HUES64 (cell line): ENCODE data around the gene ZNF280A.
"Not testable (repeated sequence)": the region's sequence is repeated elsewhere in the genome, so short reads cannot be mapped to it uniquely, and the experiment has no call there.

Experiments
- H3K27ac ChIP-seq: 2 replicates; pipeline ENCODE4 v1.7.0; 2013; ENCODE audit warnings: low read depth, low read length, inconsistent platforms
- H3K27me3 ChIP-seq: 2 replicates; pipeline ENCODE4 v1.6.1; 2013; ENCODE audit warnings: mild to moderate bottlenecking, low read length; ENCODE audit not compliant: insufficient read depth
- H3K36me3 ChIP-seq: 2 replicates; pipeline ENCODE4 v1.6.1; 2013; ENCODE audit warnings: mild to moderate bottlenecking, low read length; ENCODE audit not compliant: insufficient read depth
- H3K4me1 ChIP-seq: 2 replicates; pipeline ENCODE4 v1.6.1; 2013; ENCODE audit warnings: mild to moderate bottlenecking, low read length, moderate library complexity; ENCODE audit not compliant: insufficient read depth
- H3K4me3 ChIP-seq: 2 replicates; pipeline ENCODE4 v1.5.1; 2013; ENCODE audit warnings: mild to moderate bottlenecking, low read length, moderate library complexity
- H3K9ac ChIP-seq: 2 replicates; pipeline ENCODE4 v1.6.1; 2013; ENCODE audit warnings: mild to moderate bottlenecking, low read depth, low read length
- H3K9me3 ChIP-seq: 2 replicates; pipeline ENCODE4 v1.6.1; 2013; ENCODE audit warnings: low read depth, low read length; ENCODE audit not compliant: insufficient read depth
- WGBS: fragments of 150-250, 120-280 bp; methylation state at CpG from one replicate; pipeline ENCODE4 v1.1.7; 2013; ENCODE audit warnings: missing lambda C conversion rate; 5-methylcytosine and 5-hydroxymethylcytosine counted together

The ZNF280A gene

DNA sequence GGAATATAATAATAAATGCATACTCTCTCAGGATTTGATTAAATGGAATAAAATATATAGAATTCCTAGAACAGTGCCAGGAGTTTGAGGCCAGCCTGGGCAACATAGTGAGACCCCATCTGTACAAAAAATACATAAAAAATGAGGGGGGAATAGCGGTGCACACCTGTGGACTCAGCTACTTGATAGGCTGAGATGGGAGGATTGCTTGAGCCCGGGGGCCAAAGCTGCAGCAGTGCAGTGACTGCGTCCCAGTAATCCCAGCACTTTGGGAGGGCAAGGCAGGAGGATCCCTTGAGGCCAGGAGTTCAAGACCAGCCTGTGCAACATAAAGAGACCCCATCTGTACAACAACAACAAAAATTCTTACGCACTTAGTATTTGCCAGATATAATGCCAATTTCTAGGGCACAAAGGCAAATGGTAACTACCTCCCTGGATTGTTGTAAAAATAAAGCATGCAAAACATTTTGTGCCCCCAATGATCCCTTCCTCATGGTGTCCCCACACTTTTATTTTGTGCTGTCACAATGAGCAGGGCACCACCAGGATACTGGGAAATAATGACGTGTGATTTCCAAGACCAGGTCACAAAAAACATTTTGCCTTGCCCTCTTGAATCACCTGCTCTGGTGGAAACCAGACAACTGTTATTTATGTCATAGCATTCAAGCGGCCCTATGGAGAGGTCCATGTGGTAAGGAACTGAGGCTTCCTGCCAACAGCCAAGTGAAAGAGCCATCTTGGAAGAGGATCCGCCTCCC lies 18.3 kb upstream of the ZNF280A start:
- no peaks in the 10 kb centered on the region for H3K4me1 ChIP-seq
- H3K9me3 ChIP-seq, result no peaks in the 10 kb centered on the region
- H3K9ac ChIP-seq, result no peak overlapping the region
- H3K27ac ChIP-seq, result no peak overlapping the region
- WGBS, result 92% methylated on average over 7 of the region's 7 CpGs
- H3K27me3 ChIP-seq, result peaks cover 64% of the 10 kb centered on the region
- no peaks in the 10 kb centered on the region for H3K36me3 ChIP-seq
- H3K4me3 ChIP-seq, result no peak overlapping the region

DNA sequence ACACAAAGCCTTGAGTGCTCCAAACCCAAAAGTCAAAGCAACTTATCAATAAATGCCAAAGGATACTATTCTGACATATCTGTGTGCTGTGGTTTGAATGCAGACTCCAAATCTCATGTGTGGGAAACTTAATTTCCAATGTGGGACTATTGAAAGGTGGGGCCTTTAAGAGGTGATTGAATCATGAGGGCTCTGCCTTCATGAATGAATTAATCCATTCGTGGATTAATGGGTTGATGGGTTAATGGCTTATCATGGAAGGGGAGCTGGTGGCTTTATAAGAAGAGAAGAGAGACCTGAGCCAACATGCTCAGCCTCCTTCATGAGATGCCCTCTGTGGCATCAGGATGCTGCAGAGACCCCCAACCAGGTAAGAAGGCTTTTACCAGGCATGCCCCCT lies 16.8 kb upstream of the ZNF280A start:
- WGBS, result 65% methylated on average over 1 of the region's 1 CpG
- Histone ChIP-seq H3K4me1 (no peaks in the 10 kb centered on the region), H3K9me3 (no peaks in the 10 kb centered on the region), H3K27ac (no peak overlapping the region), H3K4me3 (no peak overlapping the region), H3K9ac (no peak overlapping the region), H3K27me3 (peaks cover 54% of the 10 kb centered on the region), H3K36me3 (no peaks in the 10 kb centered on the region)

DNA sequence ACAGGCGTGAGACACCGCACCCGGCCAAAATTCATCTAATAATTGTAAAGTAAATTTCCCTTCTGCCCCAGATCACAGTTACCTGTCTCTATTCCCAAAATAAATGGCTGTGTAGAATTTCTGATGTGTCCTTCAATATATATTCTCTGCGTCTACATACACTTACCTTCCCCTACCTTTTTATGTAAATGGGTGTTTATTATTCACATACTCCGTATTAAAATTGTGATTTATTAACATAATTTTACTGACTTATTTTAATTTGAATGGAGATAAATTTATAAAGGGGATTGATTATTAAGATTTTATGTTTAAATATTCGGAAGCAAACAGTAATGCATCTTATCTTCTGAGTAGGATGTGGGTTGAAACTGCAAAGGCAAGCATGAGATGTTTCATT lies 16.4 kb upstream of the ZNF280A start:
- 97% methylated on average over 2 of the region's 6 CpGs for WGBS
- Histone ChIP-seq H3K9ac (no peak overlapping the region), H3K36me3 (no peaks in the 10 kb centered on the region), H3K4me3 (no peak overlapping the region), H3K9me3 (no peaks in the 10 kb centered on the region), H3K27ac (no peak overlapping the region), H3K27me3 (peaks cover 52% of the 10 kb centered on the region), H3K4me1 (no peaks in the 10 kb centered on the region)

DNA sequence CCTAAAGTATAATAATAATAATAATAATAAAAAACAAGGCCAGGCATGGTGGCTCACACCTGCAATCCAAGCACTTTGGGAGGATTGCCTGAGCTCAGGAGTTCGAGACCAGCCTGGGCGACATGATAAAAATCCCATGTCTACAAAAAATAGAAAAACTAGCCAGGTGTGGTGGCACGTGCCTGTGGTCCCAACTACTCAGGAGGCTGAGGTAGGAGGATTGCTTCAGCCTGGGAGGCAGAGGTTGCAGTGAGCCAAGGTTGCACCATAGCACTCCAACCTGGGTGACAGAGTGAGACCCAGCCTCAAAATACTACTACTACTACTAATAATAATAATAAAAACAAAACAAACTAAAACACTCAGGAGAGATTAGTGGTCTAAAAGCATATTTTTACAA lies 15.6 kb upstream of the ZNF280A start:
- Histone ChIP-seq H3K27me3 (peaks cover 52% of the 10 kb centered on the region), H3K36me3 (no peaks in the 10 kb centered on the region), H3K9me3 (no peaks in the 10 kb centered on the region), H3K4me3 (no peak overlapping the region), H3K9ac (no peak overlapping the region), H3K27ac (no peak overlapping the region), H3K4me1 (no peaks in the 10 kb centered on the region)
- WGBS, result 89% methylated on average over 3 of the region's 3 CpGs

GRCh38 chr22:22534604-22535415 lies 14.7 kb upstream of the ZNF280A start:
- H3K9ac ChIP-seq, result no peak overlapping the region
- H3K4me1 ChIP-seq, result no peaks in the 10 kb centered on the region
- no peak overlapping the region for H3K4me3 ChIP-seq
- H3K27me3 ChIP-seq, result peaks cover 44% of the 10 kb centered on the region
- no peak overlapping the region for H3K27ac ChIP-seq
- WGBS, result 92% methylated on average over 9 of the region's 9 CpGs
- no peaks in the 10 kb centered on the region for H3K36me3 ChIP-seq
- no peaks in the 10 kb centered on the region for H3K9me3 ChIP-seq

GRCh38 chr22:22533863-22534262 lies 13.8 kb upstream of the ZNF280A start:
- Histone ChIP-seq H3K36me3 (no peaks in the 10 kb centered on the region), H3K9ac (no peak overlapping the region), H3K9me3 (no peaks in the 10 kb centered on the region), H3K4me1 (no peaks in the 10 kb centered on the region), H3K27ac (no peak overlapping the region), H3K4me3 (no peak overlapping the region), H3K27me3 (peaks cover 43% of the 10 kb centered on the region)
- 93% methylated on average over 4 of the region's 5 CpGs for WGBS

GRCh38 chr22:22533417-22533816 lies 13.3 kb upstream of the ZNF280A start:
- H3K4me3 ChIP-seq, result no peak overlapping the region
- no peaks in the 10 kb centered on the region for H3K4me1 ChIP-seq
- no peaks in the 10 kb centered on the region for H3K36me3 ChIP-seq
- H3K9me3 ChIP-seq, result no peaks in the 10 kb centered on the region
- no peak overlapping the region for H3K27ac ChIP-seq
- 92% methylated on average over 1 of the region's 1 CpG for WGBS
- H3K27me3 ChIP-seq, result peaks cover 40% of the 10 kb centered on the region
- no peak overlapping the region for H3K9ac ChIP-seq

DNA sequence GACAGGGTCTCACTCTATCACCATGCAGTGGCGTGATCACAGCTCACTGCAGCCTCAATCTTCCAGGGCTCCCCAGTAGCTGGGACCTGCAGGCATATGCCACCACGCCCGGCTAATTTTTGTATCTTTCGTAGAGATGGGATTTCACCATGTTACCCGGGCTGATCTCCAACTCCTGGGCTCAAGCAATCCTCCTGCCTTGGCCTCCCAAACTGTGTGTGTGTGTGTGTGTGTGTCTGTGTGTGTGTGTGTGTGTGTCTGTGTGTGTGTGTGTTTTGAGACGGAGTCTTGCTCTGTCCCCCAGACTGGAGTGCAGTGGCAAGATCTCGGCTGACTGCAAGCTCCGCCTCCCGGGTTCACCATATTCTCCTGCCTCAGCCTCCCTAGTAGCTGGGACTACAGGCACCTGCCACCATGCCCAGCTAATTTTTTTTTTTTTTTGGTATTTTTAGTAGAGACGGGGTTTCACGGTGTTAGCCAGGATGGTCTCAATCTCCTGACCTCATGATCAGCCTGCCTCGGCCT lies 12.5 kb upstream of the ZNF280A start:
- H3K9me3 ChIP-seq, H3K36me3 ChIP-seq, H3K4me3 ChIP-seq, H3K27ac ChIP-seq, H3K4me1 ChIP-seq, H3K9ac ChIP-seq: not testable (repeated sequence)
- H3K27me3 ChIP-seq, result peaks cover 39% of the 10 kb centered on the region
- 88% methylated on average over 12 of the region's 12 CpGs for WGBS

DNA sequence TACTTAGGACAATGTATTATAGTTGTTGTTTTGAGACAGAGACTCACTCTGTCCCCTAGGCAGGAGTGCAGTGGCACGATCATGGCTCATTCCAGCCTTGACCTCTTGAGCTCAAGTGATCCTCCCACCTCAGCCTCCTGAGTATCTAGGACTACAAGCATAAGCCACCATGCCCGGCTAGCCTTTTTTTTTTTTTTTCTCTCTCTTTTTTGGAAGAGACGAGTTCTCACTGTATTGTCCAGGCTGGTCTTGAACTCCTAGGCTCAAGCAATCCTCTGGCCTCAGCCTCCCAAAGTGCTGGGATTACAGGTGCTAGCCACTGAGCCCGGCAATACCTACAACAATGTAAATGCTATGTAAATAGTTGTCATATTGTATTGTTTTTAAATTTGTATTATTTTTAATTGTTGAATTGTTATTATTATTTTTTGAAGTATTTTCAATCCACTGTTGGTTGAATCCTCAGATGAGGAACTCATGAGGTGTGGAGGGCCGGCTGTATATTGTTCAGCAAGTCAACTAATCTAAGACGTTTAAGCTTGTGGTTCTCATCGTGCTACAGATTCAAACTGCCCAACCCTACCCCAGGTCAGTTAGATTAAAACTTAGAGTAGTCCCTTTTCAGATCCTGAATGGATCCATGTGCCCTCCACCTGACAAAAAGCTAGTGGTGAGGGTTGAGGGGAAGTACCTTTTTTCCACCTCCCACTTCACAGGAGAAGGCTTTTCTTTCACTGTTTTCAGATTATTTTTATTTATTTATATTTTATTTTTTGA lies 11.9 kb upstream of the ZNF280A start:
- WGBS, result 88% methylated on average over 6 of the region's 7 CpGs
- H3K36me3 ChIP-seq, result no peaks in the 10 kb centered on the region
- peaks cover 38% of the 10 kb centered on the region for H3K27me3 ChIP-seq
- H3K9ac ChIP-seq, result no peak overlapping the region
- H3K27ac ChIP-seq, result no peak overlapping the region
- no peaks in the 10 kb centered on the region for H3K4me1 ChIP-seq
- H3K9me3 ChIP-seq, result no peaks in the 10 kb centered on the region
- no peak overlapping the region for H3K4me3 ChIP-seq

- no peak overlapping the region for H3K9ac ChIP-seq
- no peaks in the 10 kb centered on the region for H3K36me3 ChIP-seq
- H3K27ac ChIP-seq, result no peak overlapping the region
- H3K27me3 ChIP-seq, result peaks cover 26% of the 10 kb centered on the region
- no peaks in the 10 kb centered on the region for H3K9me3 ChIP-seq
- no peaks in the 10 kb centered on the region for H3K4me1 ChIP-seq
- no peak overlapping the region for H3K4me3 ChIP-seq
- WGBS, result 91% methylated on average over 2 of the region's 2 CpGs
These were observed 8.7 kb upstream of the ZNF280A start for GRCh38 chr22:22528780-22529179.

DNA sequence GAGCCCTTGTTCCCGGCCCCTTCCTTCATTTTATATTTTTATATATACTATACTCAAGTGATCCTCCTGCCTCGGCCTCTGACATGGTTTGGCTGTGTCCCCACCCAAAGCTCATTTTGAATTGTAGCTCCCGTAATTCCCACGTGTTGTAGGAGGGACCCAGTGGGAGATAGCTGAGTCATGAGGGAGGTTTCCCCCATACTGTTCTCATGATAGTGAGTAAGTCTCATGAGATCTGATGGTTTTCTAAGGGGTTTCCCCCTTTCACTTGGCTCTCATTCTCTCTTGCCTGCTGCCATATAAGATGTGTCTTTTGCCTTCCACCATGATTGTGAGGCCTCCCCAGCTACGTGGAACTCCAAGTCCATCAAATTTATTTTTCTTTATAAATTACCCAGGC lies 7.2 kb upstream of the ZNF280A start:
- 72% methylated on average over 4 of the region's 5 CpGs for WGBS
- Histone ChIP-seq H3K9me3 (no peaks in the 10 kb centered on the region), H3K36me3 (no peaks in the 10 kb centered on the region), H3K27ac (no peak overlapping the region), H3K4me1 (no peaks in the 10 kb centered on the region), H3K4me3 (no peak overlapping the region), H3K27me3 (peaks cover 29% of the 10 kb centered on the region), H3K9ac (no peak overlapping the region)
